Measurements from ENCODE around the gene SPARC. TPM values are rescaled to one million over a fixed set of nuclear protein-coding genes. Genes with fewer than 3 reads are reported as not detected.
A peak's percentile ranks its signal among the peaks of the same experiment; 100 is the strongest.

The SPARC gene
- total and polyA plus RNA-seq, 4 donors: 145 to 1,186 (median 918) TPM

DNA sequence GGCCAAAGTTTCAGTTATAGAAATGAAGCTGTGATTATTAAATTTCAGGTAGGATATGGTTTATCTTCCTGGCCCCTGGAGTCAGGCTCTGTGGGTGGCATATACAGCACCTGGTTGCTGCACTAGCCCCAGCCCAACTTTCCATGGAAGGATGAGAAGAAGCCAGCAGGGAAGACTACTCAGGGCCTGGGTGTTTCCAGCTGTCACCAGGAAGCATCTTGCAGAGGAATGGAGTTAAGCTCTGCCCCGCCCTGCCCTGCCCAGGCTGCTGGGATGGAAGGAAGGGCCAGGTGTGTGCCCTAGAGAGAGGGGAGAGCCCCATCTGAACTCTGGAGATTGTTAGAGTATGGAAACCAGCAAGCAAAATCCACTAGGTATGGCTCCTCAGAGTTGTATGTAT lies 52.8 kb downstream of the SPARC start:
- TF ChIP-seq, protein P1, sequence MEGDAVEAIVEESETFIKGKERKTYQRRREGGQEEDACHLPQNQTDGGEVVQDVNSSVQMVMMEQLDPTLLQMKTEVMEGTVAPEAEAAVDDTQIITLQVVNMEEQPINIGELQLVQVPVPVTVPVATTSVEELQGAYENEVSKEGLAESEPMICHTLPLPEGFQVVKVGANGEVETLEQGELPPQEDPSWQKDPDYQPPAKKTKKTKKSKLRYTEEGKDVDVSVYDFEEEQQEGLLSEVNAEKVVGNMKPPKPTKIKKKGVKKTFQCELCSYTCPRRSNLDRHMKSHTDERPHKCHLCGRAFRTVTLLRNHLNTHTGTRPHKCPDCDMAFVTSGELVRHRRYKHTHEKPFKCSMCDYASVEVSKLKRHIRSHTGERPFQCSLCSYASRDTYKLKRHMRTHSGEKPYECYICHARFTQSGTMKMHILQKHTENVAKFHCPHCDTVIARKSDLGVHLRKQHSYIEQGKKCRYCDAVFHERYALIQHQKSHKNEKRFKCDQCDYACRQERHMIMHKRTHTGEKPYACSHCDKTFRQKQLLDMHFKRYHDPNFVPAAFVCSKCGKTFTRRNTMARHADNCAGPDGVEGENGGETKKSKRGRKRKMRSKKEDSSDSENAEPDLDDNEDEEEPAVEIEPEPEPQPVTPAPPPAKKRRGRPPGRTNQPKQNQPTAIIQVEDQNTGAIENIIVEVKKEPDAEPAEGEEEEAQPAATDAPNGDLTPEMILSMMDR (IDR thresholded peaks at IDR 0.05; ENCODE audit: control extremely low read depth, extremely low read depth): no peak

GRCh38 chr5:151632941-151633340 lies 53.8 kb downstream of the SPARC start:
- H3K36me3 ChIP-seq (ENCODE audit: control insufficient read depth in 4 of 4, insufficient read depth in 4 of 4, low read length in 4 of 4): no peaks in the 10 kb centered on the region
- peaks cover 0 to 2% (median 0%) of the 10 kb centered on the region in 4 donors for H3K9me3 ChIP-seq (ENCODE audit: control insufficient read depth in 4 of 4, insufficient read depth in 3 of 4, low read length in 3 of 4)
- 59 to 71% methylated on average over 8 of the region's 8 CpGs for WGBS, 2 donors
- no peaks in the 10 kb centered on the region for H3K27me3 ChIP-seq (ENCODE audit: control insufficient read depth in 3 of 3, insufficient read depth in 3 of 3, low read length in 2 of 3)
- DNase-seq (no peak), ATAC-seq (ENCODE audit: insufficient read depth, low FRiP score) (no peak)
- TF ChIP-seq, protein P1 (IDR thresholded peaks at IDR 0.05; ENCODE audit: control extremely low read depth, extremely low read depth): no peak
- no peak overlapping the region for H3K4me3 ChIP-seq
- H3K9ac ChIP-seq (ENCODE audit: insufficient read depth in 1 of 2, low read length in 2 of 2): no peak overlapping the region
- no peaks in the 10 kb centered on the region for H3K4me1 ChIP-seq (ENCODE audit: control insufficient read depth in 5 of 5, insufficient read depth in 5 of 5, low read length in 5 of 5)
- H3K27ac ChIP-seq (ENCODE audit: low read depth in 1 of 2, low read length in 1 of 2): no peak overlapping the region

More for the DNA sequence above, 52.8 kb downstream of the SPARC start:
- H3K27me3 ChIP-seq (ENCODE audit: control insufficient read depth in 3 of 3, insufficient read depth in 3 of 3, low read length in 2 of 3): no peaks in the 10 kb centered on the region
- DNase-seq (no peak), ATAC-seq (ENCODE audit: insufficient read depth, low FRiP score) (no peak)
- WGBS, 2 donors: 88 to 100% methylated on average over 1 of the region's 1 CpG
- peaks cover 0 to 2% (median 0%) of the 10 kb centered on the region in 4 donors for H3K9me3 ChIP-seq (ENCODE audit: control insufficient read depth in 4 of 4, insufficient read depth in 3 of 4, low read length in 3 of 4)
- H3K27ac ChIP-seq (ENCODE audit: low read depth in 1 of 2, low read length in 1 of 2): no peak overlapping the region
- no peaks in the 10 kb centered on the region for H3K36me3 ChIP-seq (ENCODE audit: control insufficient read depth in 4 of 4, insufficient read depth in 4 of 4, low read length in 4 of 4)
- no peak overlapping the region for H3K9ac ChIP-seq (ENCODE audit: insufficient read depth in 1 of 2, low read length in 2 of 2)
- H3K4me1 ChIP-seq (ENCODE audit: control insufficient read depth in 5 of 5, insufficient read depth in 5 of 5, low read length in 5 of 5): no peaks in the 10 kb centered on the region
- H3K4me3 ChIP-seq: no peak overlapping the region

DNA sequence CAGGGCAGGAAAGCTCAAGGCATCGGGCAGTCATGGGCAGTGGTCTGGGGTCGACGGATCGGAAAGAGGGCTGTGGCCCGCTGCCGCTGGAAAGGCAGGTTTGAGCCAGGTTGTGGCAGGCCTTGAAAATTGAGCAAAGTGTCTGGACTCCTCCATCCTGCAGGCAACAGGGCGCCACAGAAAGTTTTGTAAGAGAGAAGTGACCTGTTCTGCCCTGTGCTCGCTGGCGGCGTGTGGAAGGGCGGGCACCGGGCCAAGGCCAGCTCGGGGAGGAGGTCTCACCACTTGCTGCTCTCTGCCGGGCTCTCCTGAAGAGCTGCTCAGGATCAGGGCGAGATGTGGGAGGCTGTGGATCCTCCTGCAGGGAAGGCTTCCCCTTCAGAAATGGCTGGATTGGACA lies 54.2 kb downstream of the SPARC start:
- no peak overlapping the region for H3K9ac ChIP-seq (ENCODE audit: insufficient read depth in 1 of 2, low read length in 2 of 2)
- no peak overlapping the region for H3K4me3 ChIP-seq
- DNase-seq (peak; percentile 9 to 34 (median 20)), ATAC-seq (ENCODE audit: insufficient read depth, low FRiP score) (no peak)
- 69 to 76% methylated on average over 15 of the region's 15 CpGs for WGBS, 2 donors
- no peaks in the 10 kb centered on the region for H3K36me3 ChIP-seq (ENCODE audit: control insufficient read depth in 4 of 4, insufficient read depth in 4 of 4, low read length in 4 of 4)
- TF ChIP-seq, protein P1 (IDR thresholded peaks at IDR 0.05; ENCODE audit: control extremely low read depth, extremely low read depth): no peak
- H3K9me3 ChIP-seq (ENCODE audit: control insufficient read depth in 4 of 4, insufficient read depth in 3 of 4, low read length in 3 of 4): peaks cover 0 to 2% (median 0%) of the 10 kb centered on the region in 4 donors
- H3K27ac ChIP-seq (ENCODE audit: low read depth in 1 of 2, low read length in 1 of 2): no peak overlapping the region
- no peaks in the 10 kb centered on the region for H3K4me1 ChIP-seq (ENCODE audit: control insufficient read depth in 5 of 5, insufficient read depth in 5 of 5, low read length in 5 of 5)
- no peaks in the 10 kb centered on the region for H3K27me3 ChIP-seq (ENCODE audit: control insufficient read depth in 3 of 3, insufficient read depth in 3 of 3, low read length in 2 of 3)

DNA sequence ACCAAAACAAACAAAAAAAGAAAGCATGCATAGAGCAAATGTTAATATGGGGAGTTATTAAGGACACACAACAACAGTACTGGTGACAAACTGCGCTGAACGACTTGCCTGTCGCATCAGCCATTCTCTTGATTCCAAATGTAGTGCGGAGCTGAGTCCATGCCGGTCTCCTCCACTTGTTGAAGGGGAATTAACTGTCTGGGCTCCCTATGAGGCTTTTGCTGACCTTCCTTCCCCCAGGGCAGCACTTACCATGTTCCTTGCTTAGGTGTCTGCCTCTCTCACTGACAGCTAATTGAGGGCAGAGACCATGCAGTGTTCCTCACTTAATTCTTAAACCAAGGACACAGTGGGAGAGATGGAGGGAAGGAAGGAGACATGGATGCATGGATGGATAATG lies 54.8 kb downstream of the SPARC start:
- H3K9me3 ChIP-seq (ENCODE audit: control insufficient read depth in 4 of 4, insufficient read depth in 3 of 4, low read length in 3 of 4): peaks cover 0 to 2% (median 0%) of the 10 kb centered on the region in 4 donors
- H3K27ac ChIP-seq (ENCODE audit: low read depth in 1 of 2, low read length in 1 of 2): no peak overlapping the region
- no peak overlapping the region for H3K4me3 ChIP-seq
- no peaks in the 10 kb centered on the region for H3K27me3 ChIP-seq (ENCODE audit: control insufficient read depth in 3 of 3, insufficient read depth in 3 of 3, low read length in 2 of 3)
- DNase-seq (no peak), ATAC-seq (ENCODE audit: insufficient read depth, low FRiP score) (no peak)
- no peaks in the 10 kb centered on the region for H3K36me3 ChIP-seq (ENCODE audit: control insufficient read depth in 4 of 4, insufficient read depth in 4 of 4, low read length in 4 of 4)
- H3K4me1 ChIP-seq (ENCODE audit: control insufficient read depth in 5 of 5, insufficient read depth in 5 of 5, low read length in 5 of 5): no peaks in the 10 kb centered on the region
- TF ChIP-seq, protein P1 (IDR thresholded peaks at IDR 0.05; ENCODE audit: control extremely low read depth, extremely low read depth): no peak
- WGBS, 2 donors: 94 to 97% methylated on average over 5 of the region's 5 CpGs
- H3K9ac ChIP-seq (ENCODE audit: insufficient read depth in 1 of 2, low read length in 2 of 2): no peak overlapping the region

Data from lung (tissue), 12 donors.